Measurements from ENCODE around the gene SPRR2G.

DNA sequence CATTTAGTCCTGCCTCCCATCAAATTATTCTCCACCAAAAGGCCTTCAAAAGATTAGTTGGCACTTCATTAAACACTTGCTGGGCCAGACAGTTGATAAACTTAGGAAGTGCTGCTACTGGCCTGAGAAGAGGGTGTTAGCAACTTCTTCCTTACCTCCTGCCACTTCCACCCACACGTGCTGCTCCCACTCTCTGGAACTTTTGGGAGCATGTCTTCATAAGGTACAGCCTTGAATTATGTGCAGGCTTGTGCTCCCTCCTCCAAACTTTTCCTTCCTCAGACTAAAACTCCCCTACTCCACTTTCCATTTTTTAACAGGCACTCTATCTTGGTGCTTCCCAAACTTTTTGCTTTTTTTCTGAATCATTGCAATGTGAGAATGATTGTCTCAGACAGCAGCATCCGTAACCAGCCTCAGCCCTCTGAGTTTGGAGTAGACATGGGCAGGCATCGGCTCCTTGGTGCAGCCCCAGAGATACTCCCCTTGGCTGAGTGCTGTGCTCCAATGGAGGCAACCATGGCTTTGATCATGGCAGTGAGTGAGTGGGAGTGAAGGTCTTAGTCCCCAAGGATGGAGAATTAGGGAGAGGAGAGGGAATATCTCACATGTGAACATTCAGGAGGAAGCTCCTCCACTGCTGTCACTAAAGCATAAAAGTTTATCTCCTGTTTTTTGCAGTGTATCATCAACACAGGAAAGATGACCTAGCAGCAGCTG, 43.8 kb upstream of the SPRR2G start:
- TF ChIP-seq EP300 (IDR thresholded peaks at IDR 0.05; ENCODE audit: borderline replicate concordance in 1 of 2, low read depth in 1 of 2, low read length in 1 of 2) (no peak), RCOR1 (IDR thresholded peaks at IDR 0.05; ENCODE audit: low read length) (no peak), MXI1 (IDR thresholded peaks at IDR 0.05; ENCODE audit: low read depth, low read length) (no peak), POLR2AphosphoS5 (IDR thresholded peaks at IDR 0.05; ENCODE audit: low read depth, low read length) (no peak), SIN3A (IDR thresholded peaks at IDR 0.05; ENCODE audit: borderline replicate concordance, low read depth, low read length) (no peak)
- TF ChIP-seq, protein P1, sequence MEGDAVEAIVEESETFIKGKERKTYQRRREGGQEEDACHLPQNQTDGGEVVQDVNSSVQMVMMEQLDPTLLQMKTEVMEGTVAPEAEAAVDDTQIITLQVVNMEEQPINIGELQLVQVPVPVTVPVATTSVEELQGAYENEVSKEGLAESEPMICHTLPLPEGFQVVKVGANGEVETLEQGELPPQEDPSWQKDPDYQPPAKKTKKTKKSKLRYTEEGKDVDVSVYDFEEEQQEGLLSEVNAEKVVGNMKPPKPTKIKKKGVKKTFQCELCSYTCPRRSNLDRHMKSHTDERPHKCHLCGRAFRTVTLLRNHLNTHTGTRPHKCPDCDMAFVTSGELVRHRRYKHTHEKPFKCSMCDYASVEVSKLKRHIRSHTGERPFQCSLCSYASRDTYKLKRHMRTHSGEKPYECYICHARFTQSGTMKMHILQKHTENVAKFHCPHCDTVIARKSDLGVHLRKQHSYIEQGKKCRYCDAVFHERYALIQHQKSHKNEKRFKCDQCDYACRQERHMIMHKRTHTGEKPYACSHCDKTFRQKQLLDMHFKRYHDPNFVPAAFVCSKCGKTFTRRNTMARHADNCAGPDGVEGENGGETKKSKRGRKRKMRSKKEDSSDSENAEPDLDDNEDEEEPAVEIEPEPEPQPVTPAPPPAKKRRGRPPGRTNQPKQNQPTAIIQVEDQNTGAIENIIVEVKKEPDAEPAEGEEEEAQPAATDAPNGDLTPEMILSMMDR (IDR thresholded peaks at IDR 0.05), result no peak
- TF ChIP-seq, protein P2, sequence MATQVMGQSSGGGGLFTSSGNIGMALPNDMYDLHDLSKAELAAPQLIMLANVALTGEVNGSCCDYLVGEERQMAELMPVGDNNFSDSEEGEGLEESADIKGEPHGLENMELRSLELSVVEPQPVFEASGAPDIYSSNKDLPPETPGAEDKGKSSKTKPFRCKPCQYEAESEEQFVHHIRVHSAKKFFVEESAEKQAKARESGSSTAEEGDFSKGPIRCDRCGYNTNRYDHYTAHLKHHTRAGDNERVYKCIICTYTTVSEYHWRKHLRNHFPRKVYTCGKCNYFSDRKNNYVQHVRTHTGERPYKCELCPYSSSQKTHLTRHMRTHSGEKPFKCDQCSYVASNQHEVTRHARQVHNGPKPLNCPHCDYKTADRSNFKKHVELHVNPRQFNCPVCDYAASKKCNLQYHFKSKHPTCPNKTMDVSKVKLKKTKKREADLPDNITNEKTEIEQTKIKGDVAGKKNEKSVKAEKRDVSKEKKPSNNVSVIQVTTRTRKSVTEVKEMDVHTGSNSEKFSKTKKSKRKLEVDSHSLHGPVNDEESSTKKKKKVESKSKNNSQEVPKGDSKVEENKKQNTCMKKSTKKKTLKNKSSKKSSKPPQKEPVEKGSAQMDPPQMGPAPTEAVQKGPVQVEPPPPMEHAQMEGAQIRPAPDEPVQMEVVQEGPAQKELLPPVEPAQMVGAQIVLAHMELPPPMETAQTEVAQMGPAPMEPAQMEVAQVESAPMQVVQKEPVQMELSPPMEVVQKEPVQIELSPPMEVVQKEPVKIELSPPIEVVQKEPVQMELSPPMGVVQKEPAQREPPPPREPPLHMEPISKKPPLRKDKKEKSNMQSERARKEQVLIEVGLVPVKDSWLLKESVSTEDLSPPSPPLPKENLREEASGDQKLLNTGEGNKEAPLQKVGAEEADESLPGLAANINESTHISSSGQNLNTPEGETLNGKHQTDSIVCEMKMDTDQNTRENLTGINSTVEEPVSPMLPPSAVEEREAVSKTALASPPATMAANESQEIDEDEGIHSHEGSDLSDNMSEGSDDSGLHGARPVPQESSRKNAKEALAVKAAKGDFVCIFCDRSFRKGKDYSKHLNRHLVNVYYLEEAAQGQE (IDR thresholded peaks at IDR 0.05; ENCODE audit: low read depth, low read length), result no peak
- TF ChIP-seq, protein P3, sequence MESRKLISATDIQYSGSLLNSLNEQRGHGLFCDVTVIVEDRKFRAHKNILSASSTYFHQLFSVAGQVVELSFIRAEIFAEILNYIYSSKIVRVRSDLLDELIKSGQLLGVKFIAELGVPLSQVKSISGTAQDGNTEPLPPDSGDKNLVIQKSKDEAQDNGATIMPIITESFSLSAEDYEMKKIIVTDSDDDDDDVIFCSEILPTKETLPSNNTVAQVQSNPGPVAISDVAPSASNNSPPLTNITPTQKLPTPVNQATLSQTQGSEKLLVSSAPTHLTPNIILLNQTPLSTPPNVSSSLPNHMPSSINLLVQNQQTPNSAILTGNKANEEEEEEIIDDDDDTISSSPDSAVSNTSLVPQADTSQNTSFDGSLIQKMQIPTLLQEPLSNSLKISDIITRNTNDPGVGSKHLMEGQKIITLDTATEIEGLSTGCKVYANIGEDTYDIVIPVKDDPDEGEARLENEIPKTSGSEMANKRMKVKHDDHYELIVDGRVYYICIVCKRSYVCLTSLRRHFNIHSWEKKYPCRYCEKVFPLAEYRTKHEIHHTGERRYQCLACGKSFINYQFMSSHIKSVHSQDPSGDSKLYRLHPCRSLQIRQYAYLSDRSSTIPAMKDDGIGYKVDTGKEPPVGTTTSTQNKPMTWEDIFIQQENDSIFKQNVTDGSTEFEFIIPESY (IDR thresholded peaks at IDR 0.05; ENCODE audit: borderline replicate concordance, low read depth), result no peak
- TF ChIP-seq, protein P4, sequence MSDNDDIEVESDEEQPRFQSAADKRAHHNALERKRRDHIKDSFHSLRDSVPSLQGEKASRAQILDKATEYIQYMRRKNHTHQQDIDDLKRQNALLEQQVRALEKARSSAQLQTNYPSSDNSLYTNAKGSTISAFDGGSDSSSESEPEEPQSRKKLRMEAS (IDR thresholded peaks at IDR 0.05; ENCODE audit: low read depth), result no peak
